Left kidney (tissue), 2 donors: ENCODE measurements around the gene PCDHGC4. TPM values are rescaled to one million over a fixed set of nuclear protein-coding genes. Genes with fewer than 3 reads are reported as not detected.

Experiments
- DNase-seq: peaks from one replicate; pipeline ENCODE4 v3.0.0-alpha.2; 2013
- polyA plus RNA-seq: library from polyadenylated mRNA; unstranded; fragments of 120-200 nt; gene quantifications from one replicate; pipeline ENCODE4 v1.2.1, GENCODE V29; 2013; ENCODE audit not compliant: insufficient read length

Gene PCDHGC4
- polyA plus RNA-seq, 1 donor: 4.4 TPM

DNA sequence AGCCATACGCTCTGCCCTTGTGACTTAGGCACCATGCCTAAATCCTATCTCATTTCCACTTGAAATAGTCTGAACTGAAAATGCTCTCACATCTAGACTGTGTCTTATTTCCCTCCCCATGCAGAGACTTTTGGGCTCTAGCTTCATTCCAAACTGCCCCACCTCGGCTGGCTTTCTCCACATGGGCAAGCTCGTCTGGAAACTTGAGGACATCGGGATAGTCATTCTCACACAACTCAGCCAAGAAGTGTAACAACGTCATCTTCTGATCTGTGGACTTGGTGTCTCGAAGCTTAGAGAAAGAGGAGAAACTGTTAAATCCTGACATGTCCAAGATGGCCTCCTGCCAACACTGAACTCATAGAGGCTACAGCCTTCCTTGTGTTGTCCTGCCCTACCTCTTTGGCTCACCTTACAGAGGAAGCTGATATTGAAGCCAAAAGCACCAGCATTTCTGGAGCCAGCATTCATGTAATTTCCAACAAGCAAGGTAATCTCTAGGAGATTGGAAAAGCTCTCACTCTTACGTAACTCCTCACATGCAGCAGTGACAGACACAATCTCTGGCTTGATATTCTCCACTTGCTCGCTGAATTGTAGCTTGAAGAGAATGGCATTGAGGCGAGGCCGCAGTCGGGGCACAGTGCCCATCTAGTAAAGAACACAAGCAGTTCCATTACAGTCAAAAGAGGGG lies 43.6 kb downstream of the PCDHGC4 start:
- no peak for DNase-seq

DNA sequence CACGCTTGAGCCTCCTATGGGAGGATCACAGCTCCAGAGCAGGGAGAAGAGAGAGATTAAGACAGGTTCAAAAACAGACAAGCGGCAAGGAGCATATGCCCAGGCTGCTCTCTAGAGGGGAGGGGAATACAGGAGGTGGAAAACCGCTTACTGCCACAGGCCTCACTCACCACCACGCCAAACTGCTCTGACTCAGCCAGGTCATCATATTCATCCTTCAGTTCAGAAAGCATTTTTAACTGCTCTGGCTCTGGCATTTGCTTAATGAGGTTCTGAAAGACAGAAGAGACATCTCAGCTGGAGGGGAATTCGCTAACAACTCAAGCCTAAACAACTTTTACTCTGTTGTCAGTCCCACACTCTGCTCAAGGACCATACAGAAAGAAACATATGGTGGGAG lies 44.2 kb downstream of the PCDHGC4 start:
- DNase-seq: no peak

DNA sequence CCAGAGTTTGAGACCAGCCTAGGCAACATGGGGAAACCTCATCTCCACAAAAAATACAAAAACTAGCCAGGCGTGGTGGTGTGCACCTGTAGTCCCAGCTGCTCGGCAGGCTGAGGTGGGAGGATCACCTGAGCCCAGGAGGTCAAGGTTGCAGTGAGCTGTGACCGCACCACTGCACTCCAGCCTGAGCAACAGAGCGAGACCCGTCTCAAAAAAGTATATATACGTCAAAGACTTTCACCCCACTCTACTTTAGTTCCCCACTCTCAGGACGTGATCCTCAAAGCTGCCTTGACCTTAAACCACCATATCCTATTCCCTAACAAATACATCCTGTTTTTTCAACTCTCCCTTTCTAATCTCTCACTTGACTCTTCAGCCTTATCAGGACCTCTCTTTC lies 45.0 kb downstream of the PCDHGC4 start:
- DNase-seq: no peak

GRCh38 chr5:141532726-141533125 lies 47.9 kb downstream of the PCDHGC4 start:
- no peak for DNase-seq

DNA sequence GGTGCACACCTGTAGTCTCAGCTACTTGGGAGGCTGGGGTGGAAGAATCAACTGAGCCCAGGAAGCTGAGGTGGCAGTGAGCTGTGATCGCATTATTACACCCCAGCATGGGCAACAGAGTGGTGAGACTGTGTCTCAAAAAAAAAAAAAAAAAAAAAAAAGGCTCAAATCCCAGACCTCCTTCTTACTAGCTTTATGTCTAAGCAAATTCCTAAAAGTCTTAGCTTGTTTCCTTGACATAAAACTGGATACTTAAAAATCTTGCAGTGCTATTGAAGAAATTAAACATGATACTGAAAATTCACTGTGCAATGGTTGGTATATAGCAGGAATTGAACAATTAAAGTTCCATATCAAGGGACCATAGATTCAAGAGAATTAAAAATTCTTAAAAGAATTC lies 49.1 kb downstream of the PCDHGC4 start:
- DNase-seq: no peak

GRCh38 chr5:141534492-141535213 lies 49.8 kb downstream of the PCDHGC4 start:
- no peak for DNase-seq

Other genes with a start within 250 kb of the PCDHGC4 start
- gene PCDHB15, start 239.6 kb upstream of the PCDHGC4 start, polyA plus RNA-seq: 12.5 TPM
- 0.23 TPM for gene SLC25A2, start 181.0 kb upstream of the PCDHGC4 start, polyA plus RNA-seq
- 154 TPM for gene TAF7, start 164.2 kb upstream of the PCDHGC4 start, polyA plus RNA-seq
- 1.1 TPM for gene PCDHGA1, start 154.5 kb upstream of the PCDHGC4 start, polyA plus RNA-seq
- 6.8 TPM for gene PCDHGA2, start 146.3 kb upstream of the PCDHGC4 start, polyA plus RNA-seq
- 2.9 TPM for gene PCDHGA3, start 141.2 kb upstream of the PCDHGC4 start, polyA plus RNA-seq
- gene PCDHGB1, start 134.9 kb upstream of the PCDHGC4 start, polyA plus RNA-seq: 1.9 TPM
- 2.6 TPM for gene PCDHGA4, start 130.0 kb upstream of the PCDHGC4 start, polyA plus RNA-seq
- 4.0 TPM for gene PCDHGB2, start 125.0 kb upstream of the PCDHGC4 start, polyA plus RNA-seq
- 2.7 TPM for gene PCDHGA5, start 120.9 kb upstream of the PCDHGC4 start, polyA plus RNA-seq
- gene PCDHGB3, start 114.8 kb upstream of the PCDHGC4 start, polyA plus RNA-seq: 2.8 TPM
- 8.1 TPM for gene PCDHGA6, start 111.1 kb upstream of the PCDHGC4 start, polyA plus RNA-seq
- 2.2 TPM for gene PCDHGA7, start 102.3 kb upstream of the PCDHGC4 start, polyA plus RNA-seq
- gene PCDHGB4, start 97.3 kb upstream of the PCDHGC4 start, polyA plus RNA-seq: 7.6 TPM
- 0.60 TPM for gene PCDHGA8, start 92.4 kb upstream of the PCDHGC4 start, polyA plus RNA-seq
- 10.9 TPM for gene PCDHGB5, start 87.1 kb upstream of the PCDHGC4 start, polyA plus RNA-seq
- gene PCDHGA9, start 82.3 kb upstream of the PCDHGC4 start, polyA plus RNA-seq: 6.5 TPM
- gene PCDHGB6, start 77.0 kb upstream of the PCDHGC4 start, polyA plus RNA-seq: 7.3 TPM
- 3.7 TPM for gene PCDHGA10, start 72.0 kb upstream of the PCDHGC4 start, polyA plus RNA-seq
- 17.3 TPM for gene PCDHGB7, start 67.4 kb upstream of the PCDHGC4 start, polyA plus RNA-seq
- 5.1 TPM for gene PCDHGA11, start 64.0 kb upstream of the PCDHGC4 start, polyA plus RNA-seq
- gene PCDHGA12, start 54.5 kb upstream of the PCDHGC4 start, polyA plus RNA-seq: 1.5 TPM
- gene PCDHGC3, start 9.1 kb upstream of the PCDHGC4 start, polyA plus RNA-seq: 99.2 TPM
- 0.81 TPM for gene PCDHGC5, start 4.1 kb downstream of the PCDHGC4 start, polyA plus RNA-seq
- 80.0 TPM for gene DIAPH1, start 134.0 kb downstream of the PCDHGC4 start, polyA plus RNA-seq
- 122 TPM for gene HDAC3, start 151.8 kb downstream of the PCDHGC4 start, polyA plus RNA-seq
- gene RELL2, start 152.0 kb downstream of the PCDHGC4 start, polyA plus RNA-seq: 1.1 TPM
- 17.3 TPM for gene FCHSD1, start 166.4 kb downstream of the PCDHGC4 start, polyA plus RNA-seq
- gene ARAP3, start 197.2 kb downstream of the PCDHGC4 start, polyA plus RNA-seq: 21.3 TPM